Activated CD8-positive, alpha-beta memory T cell treated with anti-CD3 and anti-CD28 coated beads, Interleukin-2, amount 50 U/mL, for 1 hour (primary cell): ENCODE data around the gene TEX264.

Experiments
- DNase-seq: peaks from one replicate; pipeline ENCODE4 v3.0.0-alpha.2; 2020; ENCODE audit errors: extremely low read depth

TEX264 gene

DNA sequence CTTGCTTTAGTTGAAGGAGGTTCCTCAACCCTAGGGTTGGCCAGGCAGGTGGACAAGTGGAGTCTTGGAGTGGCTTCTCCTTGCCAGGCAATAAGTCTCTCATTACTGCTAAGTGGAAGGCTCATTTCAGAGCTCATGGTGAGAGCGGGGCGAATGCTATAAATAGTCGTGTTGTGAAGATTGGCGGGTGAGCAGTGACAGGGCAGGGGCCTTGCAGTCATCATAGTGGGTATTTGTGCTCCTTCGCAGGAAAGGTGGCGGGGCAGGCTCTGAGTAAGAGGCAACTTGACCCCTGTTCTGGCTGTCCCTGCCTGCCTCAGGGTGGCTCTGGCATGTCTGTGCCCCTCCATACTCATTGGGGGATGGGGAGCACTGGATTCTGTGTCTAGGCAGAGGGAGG is 27.2 kb downstream of the TEX264 start:
- no peak for DNase-seq

DNA sequence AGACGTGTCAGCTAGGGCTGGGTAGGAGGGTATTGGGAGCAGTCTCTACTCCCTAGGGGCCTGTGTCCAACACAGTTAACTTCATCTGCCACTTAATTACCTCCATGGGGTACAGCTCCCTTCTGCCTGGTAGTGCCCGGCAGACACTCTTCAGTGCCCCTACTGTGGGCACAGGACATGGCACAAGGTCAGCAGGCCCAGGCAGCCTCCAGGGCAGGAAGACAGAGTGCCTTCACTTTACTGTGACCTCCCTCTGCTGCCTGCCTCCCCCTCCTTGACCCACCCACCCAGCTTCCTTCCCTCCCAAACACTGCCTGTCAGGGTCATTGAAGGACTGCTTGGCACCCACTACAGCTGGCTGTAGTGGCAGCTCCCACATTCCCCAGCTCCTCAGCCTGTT is 29.4 kb downstream of the TEX264 start:
- no peak for DNase-seq

DNA sequence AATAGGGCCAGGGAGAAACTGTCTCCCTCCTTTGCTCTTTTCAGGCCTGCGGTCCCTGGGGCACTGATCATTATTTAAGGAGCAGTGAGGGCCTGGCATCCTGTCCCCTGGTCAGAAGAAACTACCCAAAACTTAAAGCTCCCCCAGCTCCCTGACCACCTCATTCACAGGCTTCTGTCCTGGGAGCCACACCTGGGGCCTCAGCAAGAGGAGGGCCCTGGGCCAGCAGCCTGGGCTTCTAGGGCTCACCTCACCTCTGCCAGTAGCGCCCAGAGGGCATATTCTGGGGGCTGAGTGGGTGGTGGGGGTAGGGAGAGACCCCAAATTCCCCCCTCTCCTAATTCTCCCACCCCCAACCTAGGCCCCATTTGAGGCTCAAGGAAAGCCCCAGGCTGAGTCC is 31.1 kb downstream of the TEX264 start:
- DNase-seq: no peak

DNA sequence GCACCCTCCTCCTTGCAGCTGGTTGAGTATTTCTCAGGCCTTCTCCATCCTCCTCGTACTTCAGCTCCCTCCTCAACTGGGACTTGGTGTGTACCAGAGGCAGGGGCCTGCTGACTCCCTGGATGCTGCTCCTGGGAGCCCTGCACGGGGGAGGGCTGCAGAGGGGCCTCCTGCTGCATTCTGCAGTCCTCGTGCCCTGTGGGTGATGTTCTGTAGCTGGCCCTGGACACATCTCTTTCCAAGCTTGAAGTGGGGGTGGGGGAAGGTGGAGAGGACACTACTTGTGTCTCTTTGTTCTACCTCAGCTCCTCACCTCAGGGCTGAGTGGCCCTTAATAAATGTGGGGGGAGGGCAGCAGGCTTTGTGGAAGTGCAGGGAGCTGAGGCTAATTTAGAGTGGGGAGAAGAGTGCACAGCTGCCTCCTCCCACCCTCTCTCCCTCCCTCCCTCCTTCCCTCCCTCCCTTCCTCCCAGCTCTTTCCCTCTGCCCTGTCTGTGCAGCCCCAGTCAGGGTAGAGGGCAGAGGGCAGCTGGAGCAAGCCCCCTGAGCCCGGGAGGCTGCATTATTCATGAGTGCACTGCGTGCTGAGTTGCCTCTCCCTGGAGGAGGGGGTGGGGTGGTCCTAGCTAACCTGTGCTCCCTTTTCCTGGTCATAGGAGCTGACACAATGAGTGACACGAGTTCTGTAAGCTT is 32.2 kb downstream of the TEX264 start:
- no peak for DNase-seq

DNA sequence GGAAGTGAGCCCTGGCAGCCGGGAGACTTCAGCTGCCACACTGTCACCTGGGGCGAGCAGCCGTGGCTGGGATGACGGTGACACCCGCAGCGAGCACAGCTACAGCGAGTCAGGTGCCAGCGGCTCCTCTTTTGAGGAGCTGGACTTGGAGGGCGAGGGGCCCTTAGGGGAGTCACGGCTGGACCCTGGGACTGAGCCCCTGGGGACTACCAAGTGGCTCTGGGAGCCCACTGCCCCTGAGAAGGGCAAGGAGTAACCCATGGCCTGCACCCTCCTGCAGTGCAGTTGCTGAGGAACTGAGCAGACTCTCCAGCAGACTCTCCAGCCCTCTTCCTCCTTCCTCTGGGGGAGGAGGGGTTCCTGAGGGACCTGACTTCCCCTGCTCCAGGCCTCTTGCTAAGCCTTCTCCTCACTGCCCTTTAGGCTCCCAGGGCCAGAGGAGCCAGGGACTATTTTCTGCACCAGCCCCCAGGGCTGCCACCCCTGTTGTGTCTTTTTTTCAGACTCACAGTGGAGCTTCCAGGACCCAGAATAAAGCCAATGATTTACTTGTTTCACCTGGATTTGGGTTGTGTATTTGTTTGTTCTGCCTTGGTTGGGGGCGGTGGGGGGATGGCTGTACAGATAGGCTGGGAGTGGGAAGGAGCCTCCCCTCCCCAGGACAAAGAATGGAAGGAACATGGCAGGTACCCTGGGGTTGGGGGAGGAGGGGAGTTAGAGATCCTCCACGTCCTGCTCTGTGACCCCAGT is 32.9 kb downstream of the TEX264 start:
- DNase-seq: no peak

DNA sequence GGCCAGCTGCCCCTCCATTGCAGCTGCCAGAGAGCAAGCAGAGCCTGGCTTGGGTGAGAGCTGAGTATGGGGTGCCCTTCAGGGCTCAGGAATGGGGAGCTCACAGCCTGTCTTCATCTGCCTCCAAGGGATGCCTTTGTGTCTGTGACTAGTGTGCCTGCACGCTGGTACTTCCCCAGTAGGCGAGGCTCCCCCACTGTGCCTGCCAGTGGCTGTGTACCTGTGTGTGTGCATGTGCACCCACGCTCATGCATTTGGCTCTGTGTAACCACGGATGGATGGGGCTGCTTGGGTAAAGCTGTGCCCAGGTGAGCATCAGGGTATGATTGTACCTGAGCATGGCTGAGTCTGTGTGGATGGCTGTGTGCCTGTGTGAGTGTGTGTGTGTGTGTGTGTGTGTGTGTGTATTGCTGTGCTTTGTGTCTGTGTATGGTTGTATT is 33.5 kb downstream of the TEX264 start:
- no peak for DNase-seq

DNA sequence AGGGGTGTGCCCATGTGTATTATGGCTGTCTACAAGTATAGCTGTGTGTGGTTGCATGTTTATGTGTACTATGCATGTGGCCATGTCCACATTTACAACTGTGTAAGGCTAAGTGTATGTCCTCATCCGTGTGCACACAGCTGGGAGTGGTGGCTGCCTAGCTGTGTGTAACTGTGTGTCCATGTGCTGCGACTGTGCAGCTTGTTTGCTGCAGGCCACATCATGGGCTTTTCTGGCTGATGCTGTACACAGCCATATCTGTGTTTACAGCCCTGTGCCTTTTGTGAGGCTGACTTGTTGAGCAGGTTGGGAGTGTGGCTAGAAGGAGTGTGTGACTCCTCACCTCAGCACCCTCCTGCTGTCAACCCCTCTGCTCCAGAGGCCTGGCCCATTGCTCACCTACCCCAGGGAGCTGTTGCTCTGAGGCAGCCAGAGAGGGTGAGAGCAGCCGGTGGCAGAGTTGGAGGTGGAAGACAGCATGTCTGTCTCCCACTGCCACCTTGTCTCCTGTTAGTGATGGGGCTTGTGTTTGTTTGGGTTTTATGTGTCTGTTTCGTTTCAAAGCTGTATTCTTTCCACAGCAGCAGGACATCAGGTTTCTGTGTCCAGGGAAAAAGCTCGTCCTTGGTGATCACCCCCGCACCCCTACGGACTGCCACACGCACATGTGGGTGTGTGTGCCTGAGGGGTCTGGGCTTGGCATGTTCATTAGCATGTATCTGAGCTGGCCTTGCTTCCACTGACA is 34.4 kb downstream of the TEX264 start:
- no peak for DNase-seq

DNA sequence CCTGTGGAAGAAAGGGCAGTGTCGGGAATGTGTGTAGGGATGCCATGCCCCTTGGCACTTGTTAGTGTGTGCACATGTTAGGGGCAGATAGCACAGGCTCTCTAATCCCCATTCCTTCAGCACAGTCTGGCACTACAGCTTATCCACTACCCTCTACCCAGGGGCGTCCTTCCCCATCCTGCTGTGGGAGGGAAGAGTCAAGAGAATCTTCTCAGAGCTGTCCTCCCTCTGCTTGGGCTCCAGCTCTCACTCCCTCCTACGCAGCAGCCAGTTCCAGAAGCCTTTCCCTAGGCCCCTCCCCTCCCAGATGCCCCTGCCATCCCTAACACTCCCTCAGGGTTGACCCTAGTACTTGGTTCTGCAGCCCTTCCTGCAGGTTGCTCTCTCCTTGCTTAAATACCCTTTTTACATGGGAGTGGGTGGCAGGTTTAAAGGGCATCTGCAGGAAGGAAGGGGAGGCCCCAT is 35.0 kb downstream of the TEX264 start:
- no peak for DNase-seq

DNA sequence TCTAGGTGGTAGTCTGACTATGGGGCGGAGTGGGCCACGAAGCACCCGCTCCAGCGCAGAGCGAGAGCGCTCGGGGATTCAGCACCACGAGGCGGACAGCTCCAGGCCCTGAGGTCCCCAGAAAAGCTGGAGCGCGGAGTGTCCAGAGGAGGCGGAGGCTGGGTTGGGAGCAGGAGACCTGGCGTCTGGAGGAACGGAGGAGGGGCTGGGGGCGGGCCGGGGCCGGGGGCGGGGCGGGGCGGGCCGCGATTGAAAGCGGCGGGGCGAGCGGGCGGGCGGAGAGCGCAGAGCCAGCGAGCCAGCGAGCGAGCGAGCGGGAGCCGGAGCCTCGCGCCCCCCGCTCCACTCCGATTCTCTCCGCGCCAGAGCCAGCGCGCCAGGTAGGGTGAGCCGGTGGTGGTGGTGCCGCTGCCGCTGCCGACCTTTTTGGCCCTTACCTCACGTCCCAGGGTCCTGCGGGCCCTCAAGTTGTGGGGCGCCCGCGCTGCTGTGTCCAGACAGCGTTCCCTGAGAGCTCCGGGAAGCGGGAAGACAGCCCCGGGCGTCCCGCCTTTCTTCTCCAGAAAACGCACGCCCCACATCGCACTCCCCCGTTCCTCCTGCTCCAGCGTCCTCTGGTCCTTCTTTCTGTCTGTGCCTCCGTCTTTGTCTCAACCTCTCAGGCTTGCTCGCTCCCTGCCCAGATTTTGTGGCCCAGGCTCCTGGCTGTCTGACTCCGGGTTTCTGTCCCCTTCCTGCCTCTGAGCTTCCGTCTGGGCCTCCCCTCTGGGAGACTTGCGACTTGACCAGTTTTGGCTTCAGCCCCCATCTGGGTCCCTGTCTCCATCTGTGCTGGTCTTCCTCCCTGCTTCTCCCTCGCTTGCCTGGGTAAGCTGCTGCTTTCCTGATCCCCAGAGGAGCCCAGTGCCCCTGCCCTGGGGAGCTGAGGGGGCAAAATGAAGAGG is 36.0 kb downstream of the TEX264 start, which contains the start of gene GRM2:
Gene GRM2 (plus strand): TSS at position 281 of the 944 bp plus-strand sequence. CDS start 1,916 bp downstream, outside the sequence.
- no peak for DNase-seq

DNA sequence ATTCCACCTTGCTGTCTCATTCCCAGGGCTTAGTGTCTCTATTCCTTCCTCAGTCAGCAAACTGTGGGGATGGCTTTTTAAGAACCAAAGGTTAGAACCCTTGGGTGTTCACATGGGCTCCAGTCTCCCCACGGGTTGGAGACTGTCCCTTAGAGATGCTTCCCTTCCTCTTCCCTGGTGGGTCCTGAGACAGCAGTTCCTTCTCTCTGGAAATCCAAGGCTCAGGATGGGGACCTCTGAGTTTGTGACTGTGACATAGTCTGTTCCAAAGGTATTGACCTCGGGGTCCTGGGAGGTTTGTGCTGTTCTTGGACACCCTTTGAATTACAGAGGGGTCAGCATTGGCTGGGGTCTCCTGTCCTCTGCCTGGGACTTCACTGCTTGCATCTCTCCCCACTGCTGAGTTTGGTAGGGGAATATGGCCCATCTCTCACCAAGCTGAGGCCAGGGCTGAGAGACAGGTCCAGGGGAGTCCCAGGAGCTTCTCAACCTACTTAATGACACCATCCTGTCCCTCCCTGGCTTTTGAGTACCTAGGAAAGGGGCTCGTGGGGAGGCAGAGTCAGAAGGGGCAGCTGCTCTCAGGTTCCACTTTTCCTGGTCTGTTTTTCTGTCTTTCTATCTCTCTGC is 37.3 kb downstream of the TEX264 start:
- no peak for DNase-seq

DNA sequence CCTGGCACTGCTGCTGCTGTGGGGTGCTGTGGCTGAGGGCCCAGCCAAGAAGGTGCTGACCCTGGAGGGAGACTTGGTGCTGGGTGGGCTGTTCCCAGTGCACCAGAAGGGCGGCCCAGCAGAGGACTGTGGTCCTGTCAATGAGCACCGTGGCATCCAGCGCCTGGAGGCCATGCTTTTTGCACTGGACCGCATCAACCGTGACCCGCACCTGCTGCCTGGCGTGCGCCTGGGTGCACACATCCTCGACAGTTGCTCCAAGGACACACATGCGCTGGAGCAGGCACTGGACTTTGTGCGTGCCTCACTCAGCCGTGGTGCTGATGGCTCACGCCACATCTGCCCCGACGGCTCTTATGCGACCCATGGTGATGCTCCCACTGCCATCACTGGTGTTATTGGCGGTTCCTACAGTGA is 38.0 kb downstream of the TEX264 start:
- DNase-seq: no peak

DNA sequence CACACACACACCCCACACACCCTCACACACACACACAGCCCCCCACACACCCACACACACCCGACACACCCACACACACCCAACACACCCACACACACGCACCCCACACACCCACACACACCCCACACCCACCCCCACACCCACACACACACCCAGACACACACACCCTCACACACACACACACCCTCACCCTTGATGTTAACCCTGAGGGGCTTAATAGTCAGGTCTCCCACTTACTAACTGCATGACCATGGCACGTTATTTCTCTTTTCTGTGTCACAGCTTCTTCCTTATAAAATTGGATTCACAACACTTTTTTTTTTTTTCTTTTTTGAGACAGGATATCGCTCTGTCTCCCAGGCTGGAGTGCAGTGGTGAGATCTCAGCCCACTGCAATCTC is 38.6 kb downstream of the TEX264 start:
- DNase-seq: no peak

DNA sequence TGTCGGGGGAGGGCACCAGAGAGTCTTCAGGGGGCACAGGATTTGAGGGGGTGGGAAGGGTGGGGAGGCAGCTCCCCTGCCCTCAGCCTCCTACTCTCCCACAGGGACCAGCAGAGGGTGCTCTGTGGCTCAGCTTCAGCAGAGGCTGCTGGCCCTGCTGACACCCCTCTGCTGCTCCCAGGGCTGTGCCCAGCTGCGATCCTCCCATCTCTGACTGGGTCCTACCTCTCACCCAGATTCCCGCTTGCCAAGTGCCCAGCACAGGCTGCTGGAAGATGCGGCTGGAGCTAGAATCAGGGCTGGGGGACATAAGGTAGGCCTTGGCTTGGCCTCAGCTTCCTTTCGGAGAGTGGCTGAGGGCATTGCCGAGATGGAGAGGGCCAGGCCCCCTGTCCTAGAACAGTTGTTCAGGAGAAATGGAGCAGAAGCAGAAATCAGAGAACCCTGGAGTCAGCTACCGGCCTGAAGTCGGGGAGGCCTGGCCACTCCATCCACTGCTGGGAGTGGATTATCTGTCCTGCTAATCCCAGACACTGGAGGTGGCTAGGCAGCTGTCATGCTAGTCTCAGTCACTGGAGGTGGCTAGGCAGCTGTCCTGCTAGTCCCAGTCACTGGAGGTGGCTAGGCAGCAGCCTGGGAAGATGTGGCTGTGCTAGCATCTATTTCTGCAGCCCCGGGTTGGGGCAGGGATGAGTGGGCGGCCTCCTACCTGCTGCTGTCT is 39.7 kb downstream of the TEX264 start:
- DNase-seq: no peak

DNA sequence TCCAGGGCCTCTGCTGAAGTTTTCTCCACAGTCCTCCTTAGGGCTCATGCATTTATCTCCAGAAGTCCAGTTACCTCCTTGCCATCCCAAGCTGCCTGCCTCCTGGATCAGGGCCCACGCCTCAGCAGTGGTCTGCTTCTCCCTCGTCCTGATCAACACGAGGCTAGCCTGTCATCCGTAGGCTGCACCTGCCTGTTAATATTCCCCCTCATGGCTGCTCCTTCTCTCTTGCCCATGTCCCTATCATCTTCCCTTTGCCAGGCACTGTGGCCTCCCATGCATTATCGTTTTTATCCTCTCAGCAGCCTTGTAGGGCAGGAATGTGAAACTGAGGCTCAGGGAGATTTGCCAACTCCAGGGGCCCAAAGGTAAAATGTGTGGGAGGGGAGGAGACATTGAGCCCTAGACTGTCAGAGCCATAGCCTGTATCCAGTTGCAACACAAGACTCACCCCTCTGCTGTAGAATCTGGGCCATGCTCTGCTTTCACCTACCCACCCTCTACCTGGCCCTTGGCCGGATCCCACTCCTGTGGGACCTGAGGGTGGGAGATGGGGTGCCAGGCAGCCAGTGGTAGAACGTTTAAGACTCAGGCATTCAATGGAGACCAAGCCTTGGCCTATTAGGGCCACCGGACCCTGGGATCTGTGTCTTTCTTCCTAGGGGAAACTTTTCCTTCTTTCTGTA is 40.4 kb downstream of the TEX264 start:
- no peak for DNase-seq

DNA sequence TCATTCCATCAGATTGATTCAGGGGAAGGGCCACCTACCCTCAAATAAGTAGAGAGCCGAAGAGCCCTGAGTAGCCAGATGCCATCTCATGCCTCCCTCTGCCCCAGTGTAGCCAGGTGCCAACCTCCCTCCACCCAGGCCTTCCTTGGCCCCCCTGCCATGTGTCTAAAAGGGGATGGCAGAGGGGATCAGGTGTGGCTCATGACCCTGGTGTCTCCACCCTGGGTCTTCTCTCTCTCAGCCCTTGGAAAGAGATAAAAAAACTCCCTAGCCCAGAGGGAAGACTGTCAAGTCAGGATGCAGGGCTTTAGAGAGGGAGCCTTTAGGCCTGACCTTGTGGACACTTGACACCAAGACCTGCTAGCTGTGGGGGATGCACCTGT is 41.0 kb downstream of the TEX264 start:
- no peak for DNase-seq

DNA sequence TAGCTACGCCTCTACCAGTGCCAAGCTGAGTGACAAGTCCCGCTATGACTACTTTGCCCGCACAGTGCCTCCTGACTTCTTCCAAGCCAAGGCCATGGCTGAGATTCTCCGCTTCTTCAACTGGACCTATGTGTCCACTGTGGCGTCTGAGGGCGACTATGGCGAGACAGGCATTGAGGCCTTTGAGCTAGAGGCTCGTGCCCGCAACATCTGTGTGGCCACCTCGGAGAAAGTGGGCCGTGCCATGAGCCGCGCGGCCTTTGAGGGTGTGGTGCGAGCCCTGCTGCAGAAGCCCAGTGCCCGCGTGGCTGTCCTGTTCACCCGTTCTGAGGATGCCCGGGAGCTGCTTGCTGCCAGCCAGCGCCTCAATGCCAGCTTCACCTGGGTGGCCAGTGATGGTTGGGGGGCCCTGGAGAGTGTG is 41.5 kb downstream of the TEX264 start:
- DNase-seq: no peak

DNA sequence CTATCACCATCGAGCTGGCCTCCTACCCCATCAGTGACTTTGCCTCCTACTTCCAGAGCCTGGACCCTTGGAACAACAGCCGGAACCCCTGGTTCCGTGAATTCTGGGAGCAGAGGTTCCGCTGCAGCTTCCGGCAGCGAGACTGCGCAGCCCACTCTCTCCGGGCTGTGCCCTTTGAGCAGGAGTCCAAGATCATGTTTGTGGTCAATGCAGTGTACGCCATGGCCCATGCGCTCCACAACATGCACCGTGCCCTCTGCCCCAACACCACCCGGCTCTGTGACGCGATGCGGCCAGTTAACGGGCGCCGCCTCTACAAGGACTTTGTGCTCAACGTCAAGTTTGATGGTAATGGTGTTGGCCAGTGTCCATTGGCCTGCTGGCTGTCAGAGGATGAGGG is 41.9 kb downstream of the TEX264 start:
- no peak for DNase-seq

DNA sequence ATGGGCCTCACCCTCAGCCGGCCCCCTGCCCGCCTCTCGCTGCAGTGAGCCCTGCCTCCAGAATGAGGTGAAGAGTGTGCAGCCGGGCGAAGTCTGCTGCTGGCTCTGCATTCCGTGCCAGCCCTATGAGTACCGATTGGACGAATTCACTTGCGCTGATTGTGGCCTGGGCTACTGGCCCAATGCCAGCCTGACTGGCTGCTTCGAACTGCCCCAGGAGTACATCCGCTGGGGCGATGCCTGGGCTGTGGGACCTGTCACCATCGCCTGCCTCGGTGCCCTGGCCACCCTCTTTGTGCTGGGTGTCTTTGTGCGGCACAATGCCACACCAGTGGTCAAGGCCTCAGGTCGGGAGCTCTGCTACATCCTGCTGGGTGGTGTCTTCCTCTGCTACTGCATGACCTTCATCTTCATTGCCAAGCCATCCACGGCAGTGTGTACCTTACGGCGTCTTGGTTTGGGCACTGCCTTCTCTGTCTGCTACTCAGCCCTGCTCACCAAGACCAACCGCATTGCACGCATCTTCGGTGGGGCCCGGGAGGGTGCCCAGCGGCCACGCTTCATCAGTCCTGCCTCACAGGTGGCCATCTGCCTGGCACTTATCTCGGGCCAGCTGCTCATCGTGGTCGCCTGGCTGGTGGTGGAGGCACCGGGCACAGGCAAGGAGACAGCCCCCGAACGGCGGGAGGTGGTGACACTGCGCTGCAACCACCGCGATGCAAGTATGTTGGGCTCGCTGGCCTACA is 44.4 kb downstream of the TEX264 start:
- no peak for DNase-seq

DNA sequence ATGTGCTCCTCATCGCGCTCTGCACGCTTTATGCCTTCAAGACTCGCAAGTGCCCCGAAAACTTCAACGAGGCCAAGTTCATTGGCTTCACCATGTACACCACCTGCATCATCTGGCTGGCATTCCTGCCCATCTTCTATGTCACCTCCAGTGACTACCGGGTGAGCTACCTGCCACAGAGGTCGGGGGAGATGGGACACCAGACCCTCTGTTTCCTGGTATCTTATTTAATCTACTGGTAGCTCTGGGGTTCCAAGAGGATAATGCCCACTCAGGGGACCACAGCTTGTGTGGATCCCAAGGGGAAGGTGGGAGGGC is 44.9 kb downstream of the TEX264 start:
- DNase-seq: no peak
